ENCODE measurements around the gene PIPOX.

The PIPOX gene

GRCh38 chr17:29039764-29040598 lies 3.0 kb upstream of the PIPOX start:
- Histone ChIP-seq H3K9ac (ENCODE audit: insufficient read length) (no peak overlapping the region), H3K9me3 (ENCODE audit: low read depth, low read length) (no peaks in the 10 kb centered on the region), H3K36me3 (ENCODE audit: insufficient read depth, low read length) (no peaks in the 10 kb centered on the region), H3K27ac (no peak overlapping the region; the same call in 1 of the 2 replicates), H3K4me3 (no peak overlapping the region)
- TF ChIP-seq EZH2 (IDR thresholded peaks at IDR 0.05) (no peak), POLR2AphosphoS5 (IDR thresholded peaks at IDR 0.05; ENCODE audit: borderline replicate concordance, low read depth, low read length) (no peak), FOXP2 (optimal IDR thresholded peaks at IDR 0.05; ENCODE audit: control extremely low read depth, extremely low read length, insufficient read depth) (no peak)
- no peak for DNase-seq (ENCODE audit: low read depth, low spot score)

DNA sequence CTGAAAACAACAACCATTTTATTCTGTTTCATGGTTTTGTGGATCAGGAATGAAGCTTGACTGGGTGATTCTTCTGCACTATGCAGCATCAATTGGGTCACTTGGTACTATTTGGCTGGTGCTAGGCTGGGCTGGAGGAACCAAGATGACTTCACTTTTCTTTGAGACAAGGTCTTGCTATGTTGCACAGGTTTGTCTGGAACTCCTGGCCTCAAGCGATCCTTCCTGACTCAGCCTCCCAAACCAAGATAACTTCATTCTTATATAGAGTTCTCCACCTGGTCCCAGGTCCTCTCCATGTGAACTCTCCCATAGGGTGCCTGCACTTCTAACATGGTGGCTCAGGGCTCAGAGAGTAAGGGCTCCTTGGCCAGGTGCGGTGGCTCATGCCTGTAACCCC lies 1.9 kb upstream of the PIPOX start:
- H3K9me3 ChIP-seq (ENCODE audit: low read depth, low read length) = no peaks in the 10 kb centered on the region
- no peak for TF ChIP-seq FOXP2 (optimal IDR thresholded peaks at IDR 0.05; ENCODE audit: control extremely low read depth, extremely low read length, insufficient read depth)
- TF ChIP-seq EZH2 (IDR thresholded peaks at IDR 0.05) = no peak
- no peak for TF ChIP-seq POLR2AphosphoS5 (IDR thresholded peaks at IDR 0.05; ENCODE audit: borderline replicate concordance, low read depth, low read length)
- H3K36me3 ChIP-seq (ENCODE audit: insufficient read depth, low read length) = no peaks in the 10 kb centered on the region
- H3K4me3 ChIP-seq = no peak overlapping the region
- no peak overlapping the region for H3K27ac ChIP-seq
- no peak overlapping the region for H3K9ac ChIP-seq (ENCODE audit: insufficient read length)
- DNase-seq (ENCODE audit: low read depth, low spot score) = no peak

DNA sequence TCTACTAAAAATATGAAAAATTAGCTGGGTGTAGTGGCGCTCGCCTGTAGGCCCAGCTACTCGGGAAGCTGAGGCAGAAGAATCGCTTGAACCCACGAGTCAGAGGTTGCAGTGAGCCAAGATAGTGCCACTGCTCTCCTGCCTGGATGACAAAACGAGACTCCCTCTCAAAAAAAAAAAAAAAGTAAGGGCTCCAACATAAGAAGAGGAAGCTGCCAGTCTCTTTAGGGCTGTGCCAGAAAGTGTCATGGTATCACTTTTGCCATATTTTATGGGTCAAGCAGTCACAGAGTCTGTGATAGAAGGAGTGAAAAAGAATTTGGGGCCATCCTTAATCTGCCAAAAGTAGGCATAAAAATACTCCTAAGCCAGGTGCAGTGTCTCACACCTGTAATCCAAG lies 1.4 kb upstream of the PIPOX start:
- Histone ChIP-seq H3K36me3 (ENCODE audit: insufficient read depth, low read length) (no peaks in the 10 kb centered on the region), H3K27ac (peak overlapping the region; percentile 83; the same call in 1 of the 2 replicates), H3K9ac (ENCODE audit: insufficient read length) (no peak overlapping the region), H3K4me3 (no peak overlapping the region), H3K9me3 (ENCODE audit: low read depth, low read length) (no peaks in the 10 kb centered on the region)
- TF ChIP-seq POLR2AphosphoS5 (IDR thresholded peaks at IDR 0.05; ENCODE audit: borderline replicate concordance, low read depth, low read length) (no peak), FOXP2 (optimal IDR thresholded peaks at IDR 0.05; ENCODE audit: control extremely low read depth, extremely low read length, insufficient read depth) (no peak), EZH2 (IDR thresholded peaks at IDR 0.05) (no peak)
- no peak for DNase-seq (ENCODE audit: low read depth, low spot score)

DNA sequence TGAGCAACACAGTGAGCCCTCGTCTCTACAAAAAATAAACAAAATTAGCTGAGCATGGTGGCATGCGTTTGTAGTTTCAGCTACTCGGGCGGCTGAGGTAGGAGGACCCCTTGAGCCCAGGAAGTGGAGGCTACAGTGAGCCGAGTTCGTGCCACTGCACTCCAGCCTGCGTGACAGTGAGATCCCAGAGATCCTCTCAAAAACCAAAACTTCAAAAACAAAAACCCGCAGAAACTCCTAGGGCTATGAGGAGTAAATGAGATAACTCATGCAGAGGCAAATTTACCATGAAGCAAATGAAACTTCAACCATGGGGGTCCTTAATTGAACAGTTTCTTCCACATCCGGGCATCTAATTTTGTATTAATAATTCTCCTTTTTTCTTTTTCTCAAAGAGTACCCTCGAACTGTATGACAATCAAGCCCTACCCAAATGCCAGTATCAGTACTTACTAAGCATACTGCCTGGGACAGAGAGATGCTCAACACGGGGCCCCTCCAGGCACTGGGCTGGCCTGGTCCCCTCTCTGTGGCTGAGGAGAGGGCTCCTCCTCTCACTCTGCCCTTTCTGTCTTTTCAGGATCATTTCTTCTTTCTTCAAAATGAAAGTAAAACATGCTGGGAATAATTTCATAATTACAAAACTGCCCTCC lies 789 bp upstream of the PIPOX start:
- no peaks in the 10 kb centered on the region for H3K9me3 ChIP-seq (ENCODE audit: low read depth, low read length)
- peak overlapping the region; percentile 38 for H3K9ac ChIP-seq (ENCODE audit: insufficient read length)

GRCh38 chr17:29043539-29044145 lies 701 bp downstream of the PIPOX start:
- no peak for DNase-seq (ENCODE audit: low read depth, low spot score)
- no peaks in the 10 kb centered on the region for H3K9me3 ChIP-seq (ENCODE audit: low read depth, low read length)
- H3K4me3 ChIP-seq = no peak overlapping the region
- TF ChIP-seq EZH2 (IDR thresholded peaks at IDR 0.05) (no peak), FOXP2 (optimal IDR thresholded peaks at IDR 0.05; ENCODE audit: control extremely low read depth, extremely low read length, insufficient read depth) (no peak), POLR2AphosphoS5 (IDR thresholded peaks at IDR 0.05; ENCODE audit: borderline replicate concordance, low read depth, low read length) (no peak)
- no peak overlapping the region for H3K9ac ChIP-seq (ENCODE audit: insufficient read length)
- peak overlapping the region; percentile 83; the same call in 1 of the 2 replicates for H3K27ac ChIP-seq
- H3K36me3 ChIP-seq (ENCODE audit: insufficient read depth, low read length) = no peaks in the 10 kb centered on the region

More for the DNA sequence above, 789 bp upstream of the PIPOX start:
- H3K4me3 ChIP-seq = peak overlapping the region; percentile 74
- DNase-seq (ENCODE audit: low read depth, low spot score) = peak; percentile 70
- H3K36me3 ChIP-seq (ENCODE audit: insufficient read depth, low read length) = no peaks in the 10 kb centered on the region
- H3K27ac ChIP-seq = peak overlapping the region; percentile 83
- TF ChIP-seq FOXP2 (optimal IDR thresholded peaks at IDR 0.05; ENCODE audit: control extremely low read depth, extremely low read length, insufficient read depth) (no peak), EZH2 (IDR thresholded peaks at IDR 0.05) (no peak), POLR2AphosphoS5 (IDR thresholded peaks at IDR 0.05; ENCODE audit: borderline replicate concordance, low read depth, low read length) (no peak)

- Histone ChIP-seq H3K4me3 (no peak overlapping the region), H3K27ac (no peak overlapping the region), H3K36me3 (ENCODE audit: insufficient read depth, low read length) (no peaks in the 10 kb centered on the region), H3K9ac (ENCODE audit: insufficient read length) (no peak overlapping the region), H3K9me3 (ENCODE audit: low read depth, low read length) (no peaks in the 10 kb centered on the region)
- TF ChIP-seq EZH2 (IDR thresholded peaks at IDR 0.05) (no peak), FOXP2 (optimal IDR thresholded peaks at IDR 0.05; ENCODE audit: control extremely low read depth, extremely low read length, insufficient read depth) (no peak), POLR2AphosphoS5 (IDR thresholded peaks at IDR 0.05; ENCODE audit: borderline replicate concordance, low read depth, low read length) (no peak)
- no peak for DNase-seq (ENCODE audit: low read depth, low spot score)
Measured at GRCh38 chr17:29045026-29045425, 2.1 kb downstream of the PIPOX start.

DNA sequence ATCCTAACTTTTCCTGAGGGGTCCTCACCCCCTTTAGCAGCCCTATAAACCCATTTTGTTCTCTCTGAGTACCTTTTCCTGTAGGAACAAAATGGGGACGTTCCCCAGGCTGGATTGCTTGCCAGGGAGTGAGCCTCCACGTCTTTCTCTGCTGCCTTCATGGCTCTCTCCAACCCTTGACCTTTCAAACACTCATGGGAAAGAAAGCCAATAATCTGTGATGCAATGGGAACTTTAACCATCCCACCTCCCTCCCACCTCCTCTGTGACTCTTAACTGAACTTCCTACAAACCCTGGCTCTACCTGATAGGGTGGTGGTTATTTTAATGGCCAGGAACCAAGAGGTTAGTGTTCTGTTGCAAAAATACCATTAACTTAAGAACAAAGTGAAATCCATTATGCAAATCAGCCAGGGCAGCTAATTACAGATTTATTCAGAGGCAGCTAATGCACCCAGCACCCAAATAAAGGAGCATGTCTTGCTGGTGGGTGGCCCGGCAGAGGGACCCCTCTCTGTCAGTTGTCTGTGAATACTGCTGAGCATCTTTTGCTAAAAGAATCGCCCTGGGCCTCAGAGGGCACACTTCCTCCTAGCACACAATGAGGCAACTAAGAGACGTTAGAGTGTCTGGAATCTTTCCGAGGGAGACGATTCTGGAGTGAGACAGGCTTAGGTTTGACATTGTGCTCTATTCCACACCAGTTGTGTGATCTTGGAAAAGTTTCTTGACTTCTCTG lies 3.0 kb downstream of the PIPOX start:
- no peak for DNase-seq (ENCODE audit: low read depth, low spot score)
- no peak for TF ChIP-seq POLR2AphosphoS5 (IDR thresholded peaks at IDR 0.05; ENCODE audit: borderline replicate concordance, low read depth, low read length)
- TF ChIP-seq FOXP2 (optimal IDR thresholded peaks at IDR 0.05; ENCODE audit: control extremely low read depth, extremely low read length, insufficient read depth) = no peak
- no peak for TF ChIP-seq EZH2 (IDR thresholded peaks at IDR 0.05)
- H3K4me3 ChIP-seq = no peak overlapping the region

More for the DNA sequence above, 3.0 kb downstream of the PIPOX start:
- Histone ChIP-seq H3K27ac (no peak overlapping the region), H3K9me3 (ENCODE audit: low read depth, low read length) (no peaks in the 10 kb centered on the region), H3K9ac (ENCODE audit: insufficient read length) (no peak overlapping the region), H3K36me3 (ENCODE audit: insufficient read depth, low read length) (no peaks in the 10 kb centered on the region)

Measured in SK-N-MC (cell line).